ENCODE results near the gene GNPTAB. TPM values are rescaled to one million over a fixed set of nuclear protein-coding genes. Genes with fewer than 3 reads are reported as not detected.

GNPTAB gene
- total and polyA plus RNA-seq, 2 of the 8 experiments (the other 6 are each of a cell fraction or from before 2014, with no cell fraction given), result 21.5 to 51.3 TPM

- TF ChIP-seq CREB1 (IDR thresholded peaks at IDR 0.05), result no peak
Measured at GRCh38 chr12:101706403-101706802, 124.4 kb downstream of the GNPTAB start (continued).
